Fibroblast of skin of right quadriceps (primary cell): ENCODE results near the gene ICAM2.

Source experiments
- DNase-seq: peaks from one replicate; pipeline ENCODE4 v3.0.0-alpha.2; 2013

Gene ICAM2

DNA sequence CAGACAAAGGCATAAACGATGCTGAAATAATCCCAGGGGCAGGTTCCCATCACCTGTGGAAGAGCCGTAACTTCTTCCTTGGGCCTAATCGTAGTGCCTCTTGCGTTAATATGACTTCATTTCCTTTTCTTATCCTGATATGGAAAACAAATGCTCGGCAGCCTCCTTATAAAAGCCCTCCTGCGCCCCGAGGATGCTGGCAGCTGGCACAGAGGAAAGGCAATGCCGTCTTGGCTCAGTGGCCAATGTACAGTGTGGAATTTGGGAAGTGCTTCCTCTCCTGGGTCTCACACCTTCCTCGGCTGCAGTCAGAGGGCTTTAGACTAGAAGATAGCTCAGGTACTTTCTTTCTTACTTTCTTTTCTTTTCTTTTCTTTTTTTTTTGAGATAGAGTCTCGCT, 51.2 kb downstream of the ICAM2 start:
- DNase-seq: no peak

DNA sequence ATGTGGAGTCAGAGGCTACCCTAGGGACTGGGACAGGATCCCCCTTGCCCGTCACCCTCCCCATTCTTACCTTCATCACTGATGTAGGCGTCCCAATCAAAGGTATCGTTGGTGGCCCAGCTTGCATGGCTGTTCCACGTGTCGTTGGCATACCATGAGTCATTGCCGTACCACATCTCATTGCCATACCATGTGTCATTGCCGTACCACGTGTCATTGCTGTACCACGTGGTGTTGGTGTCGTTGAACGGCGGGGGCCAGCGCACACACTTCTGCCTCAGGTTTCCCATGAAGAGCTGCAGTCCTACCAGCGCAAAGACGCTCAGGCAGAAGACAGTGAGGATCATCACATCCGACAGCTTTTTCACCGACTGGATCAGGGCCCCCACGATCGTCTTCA, 52.5 kb downstream of the ICAM2 start:
- DNase-seq: no peak

DNA sequence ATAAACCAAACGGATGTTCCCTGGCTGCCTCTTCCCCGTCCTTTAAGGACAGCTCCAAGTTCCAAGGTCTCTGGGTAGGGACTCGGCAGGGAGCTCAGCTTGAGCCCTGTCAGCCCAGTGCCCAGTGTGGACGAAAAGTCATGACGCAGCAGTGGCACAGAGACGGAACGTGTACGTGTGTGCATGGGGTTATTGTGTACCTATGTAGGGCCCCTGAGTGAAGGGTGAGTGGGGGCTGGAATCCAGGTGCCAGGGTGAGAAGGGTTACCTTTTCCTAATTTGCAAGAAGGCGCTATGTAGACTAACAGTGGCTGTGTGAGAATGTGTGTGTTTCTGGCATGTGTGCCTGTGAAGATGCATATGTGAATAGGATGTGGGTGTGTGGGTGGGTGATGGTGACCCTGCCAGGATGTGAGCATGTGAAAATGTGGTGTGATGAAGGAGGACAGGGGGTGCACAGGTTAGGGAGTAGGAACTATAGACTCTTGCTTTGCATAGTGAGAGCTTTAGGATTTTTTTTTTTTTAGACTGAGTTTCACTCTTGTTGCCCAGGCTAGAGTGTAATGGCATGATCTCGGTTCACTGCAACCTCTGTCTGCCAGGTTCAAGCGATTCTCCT, 53.7 kb downstream of the ICAM2 start:
- no peak for DNase-seq

DNA sequence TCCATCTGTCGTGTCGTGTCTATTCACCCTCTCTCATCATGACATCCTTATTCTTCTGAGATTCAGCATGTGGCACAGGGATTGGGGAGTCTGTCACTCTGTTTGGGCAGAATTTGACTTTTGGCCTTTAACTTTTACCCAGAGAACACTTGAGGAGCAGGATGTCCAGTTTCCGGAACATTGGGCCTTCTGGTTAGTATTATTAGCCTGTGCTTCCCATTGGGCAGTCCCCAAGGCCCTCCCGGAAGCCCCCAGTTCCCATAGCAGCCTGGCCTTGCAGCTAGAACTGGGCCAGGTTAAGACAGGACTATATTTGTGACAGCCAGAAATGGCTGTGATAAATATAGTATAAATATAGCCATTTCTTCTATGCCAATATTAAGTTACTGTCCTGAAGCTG, 57.3 kb downstream of the ICAM2 start:
- no peak for DNase-seq

DNA sequence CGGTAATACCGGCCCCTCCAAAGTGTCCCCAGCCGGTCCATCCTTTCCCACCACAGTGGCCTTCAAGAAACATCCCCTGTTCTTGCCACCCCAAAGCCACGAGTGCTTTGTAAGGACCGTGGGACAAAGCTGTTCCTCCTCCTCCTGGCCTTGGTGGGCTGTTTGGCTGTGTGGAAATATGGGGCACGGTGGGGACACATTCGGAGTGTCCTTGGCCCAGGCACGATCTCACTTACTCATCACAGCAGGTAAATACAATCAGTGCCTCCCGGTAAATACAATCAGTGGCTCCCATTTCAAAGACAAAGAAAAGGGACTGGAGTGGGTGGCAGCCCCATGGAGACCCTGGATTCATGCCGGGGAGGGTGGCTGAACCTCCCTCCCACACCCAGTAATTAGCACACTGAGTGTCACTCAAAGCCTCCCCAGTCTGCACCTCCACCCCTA, 58.1 kb downstream of the ICAM2 start:
- no peak for DNase-seq

DNA sequence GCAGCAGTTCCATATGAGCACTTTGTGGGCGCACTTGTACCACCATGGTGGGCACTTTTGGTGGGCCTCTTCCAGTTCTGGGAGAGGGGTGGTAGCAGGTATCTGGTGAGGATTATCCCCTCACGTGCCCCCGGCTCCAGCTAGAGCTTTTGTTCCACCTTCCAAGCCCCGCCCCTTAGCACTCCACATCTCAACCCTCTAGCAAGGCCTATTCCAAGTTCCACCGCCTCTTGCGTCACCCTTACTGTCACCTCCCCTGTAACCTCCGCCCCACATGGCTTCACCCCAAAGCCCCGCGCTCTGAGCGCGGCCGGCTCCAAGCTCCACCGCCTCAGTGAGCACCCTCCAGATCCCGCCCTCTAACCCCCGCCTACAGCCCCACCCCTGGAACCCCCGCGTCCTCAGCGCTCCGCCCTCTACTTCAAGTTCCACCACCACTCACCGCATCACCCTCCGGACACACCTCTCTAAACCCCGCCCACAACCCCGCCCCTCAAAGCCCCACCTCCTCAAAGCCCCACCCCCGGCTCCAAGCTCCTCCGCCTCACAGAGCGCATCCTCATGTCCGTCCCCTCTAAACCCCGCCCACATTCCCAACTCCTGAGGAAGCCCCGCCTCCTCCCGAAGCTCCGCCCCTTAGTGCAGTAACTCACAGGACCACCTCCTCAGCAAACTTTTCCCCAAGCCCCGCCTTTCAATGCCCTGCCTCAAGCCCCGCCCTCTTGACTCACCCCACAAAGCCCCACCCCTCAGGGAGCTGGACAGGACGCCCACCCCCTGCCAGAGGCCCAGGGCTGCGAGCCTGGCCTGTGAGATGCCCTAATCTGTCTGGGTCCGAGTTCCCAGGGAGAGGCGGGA, 58.8 kb downstream of the ICAM2 start:
- peak; percentile 71 for DNase-seq

DNA sequence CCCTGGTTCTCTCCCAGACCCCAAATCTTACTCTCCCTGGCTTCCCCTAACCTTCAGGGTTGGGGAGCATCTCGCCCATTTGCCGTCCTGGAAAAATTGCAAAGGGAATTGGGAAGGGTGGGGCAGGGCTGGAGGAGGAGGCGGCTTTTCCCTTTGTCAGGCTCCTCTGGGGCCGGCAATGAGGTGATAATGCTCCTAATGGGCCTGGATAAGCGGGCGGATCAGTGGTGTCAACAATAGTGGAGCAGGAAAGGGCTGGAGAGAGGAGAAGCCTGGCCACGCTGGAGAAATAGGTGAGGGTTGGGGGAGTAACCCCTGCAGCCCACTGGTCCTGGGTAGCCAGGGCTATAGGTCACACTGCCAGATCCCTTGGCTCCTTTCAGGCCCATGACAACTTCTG, 60.0 kb downstream of the ICAM2 start:
- DNase-seq: no peak

DNA sequence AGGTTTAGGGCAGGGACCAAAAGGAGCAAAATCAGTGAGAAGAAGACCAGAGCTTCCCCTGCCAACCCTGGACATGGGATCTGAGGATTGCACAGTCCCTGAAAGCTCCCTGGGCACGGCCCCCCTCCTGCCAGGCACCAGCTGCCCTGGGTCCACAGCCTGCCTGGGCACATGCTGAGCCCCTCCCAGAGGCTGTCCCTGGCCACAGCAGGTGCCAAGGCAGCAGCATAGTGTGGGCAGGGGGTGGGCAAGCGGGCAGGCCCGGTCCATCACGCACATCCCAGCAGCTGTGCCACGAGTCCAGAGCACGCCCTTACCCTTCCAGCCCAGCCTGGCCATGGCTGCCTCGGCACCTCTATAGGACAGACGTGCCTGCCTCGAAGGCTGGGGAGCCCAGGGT, 60.4 kb downstream of the ICAM2 start:
- no peak for DNase-seq

DNA sequence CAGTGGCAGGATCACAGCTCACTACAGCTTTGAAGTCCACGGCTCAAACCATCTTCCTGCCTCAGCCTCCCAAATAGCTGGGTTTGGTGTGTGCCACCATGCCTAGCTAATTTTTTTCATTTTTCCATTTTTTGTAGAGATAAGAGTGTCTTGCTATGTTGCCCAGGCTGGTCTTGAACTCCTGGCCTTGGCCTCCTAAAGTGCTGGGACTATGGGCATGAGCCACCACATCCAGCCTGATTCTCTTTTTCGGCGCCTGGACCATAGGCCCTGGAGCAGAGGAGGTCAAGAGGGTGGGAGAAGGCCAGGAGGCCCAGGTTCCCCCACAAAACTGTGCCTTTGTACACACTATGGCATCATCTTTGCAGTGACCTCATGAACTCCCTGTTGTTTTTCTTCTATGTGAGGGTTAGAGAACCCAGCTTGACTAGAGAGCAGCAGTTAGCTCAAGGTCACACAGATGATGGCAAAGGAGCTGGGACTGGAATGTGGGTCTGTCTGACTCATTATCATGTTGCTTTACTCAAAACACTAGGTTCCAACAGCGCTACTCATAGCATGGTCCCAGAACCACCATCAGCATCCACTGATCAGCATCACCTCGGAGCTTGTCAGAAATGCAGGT, 64.0 kb downstream of the ICAM2 start:
- peak; percentile 24 for DNase-seq

DNA sequence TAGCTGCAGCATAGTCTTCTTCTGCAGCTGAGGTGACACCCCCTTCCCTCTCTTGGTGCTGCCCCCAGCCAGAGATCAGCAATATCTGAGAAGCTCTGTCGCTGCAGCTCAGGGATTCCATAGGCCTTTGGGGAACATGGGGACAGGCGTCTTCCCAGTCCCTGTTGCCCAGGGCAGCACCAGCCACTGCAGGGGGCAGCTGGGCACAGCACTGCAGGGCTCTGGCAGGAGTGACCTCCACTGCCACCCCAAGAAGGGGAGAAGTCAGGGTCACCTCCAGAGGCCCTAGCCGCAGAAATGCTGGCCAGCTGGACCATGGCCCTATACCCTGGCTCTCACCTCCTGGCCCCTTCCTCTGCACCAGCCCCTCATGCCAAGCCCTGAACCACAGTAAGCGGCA, 64.6 kb downstream of the ICAM2 start:
- no peak for DNase-seq

DNA sequence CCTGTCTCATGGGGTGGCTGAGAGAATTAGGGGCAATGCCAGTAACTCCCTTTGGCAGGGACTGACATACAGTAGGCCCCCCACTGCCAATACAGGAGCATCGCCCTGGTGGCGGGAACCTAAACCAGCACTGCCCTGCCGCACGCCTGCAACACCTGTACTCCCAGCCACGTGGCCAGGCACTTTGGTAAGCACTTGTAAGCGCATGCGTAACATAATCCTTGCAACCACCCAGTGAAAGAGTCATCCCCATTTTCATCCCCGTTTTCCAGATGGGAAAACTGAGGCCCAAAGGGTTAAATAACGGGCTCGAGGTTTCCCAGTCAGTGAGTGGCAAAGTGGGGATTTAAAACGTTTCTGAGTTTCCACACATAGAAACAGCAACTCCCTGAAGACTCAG, 65.2 kb downstream of the ICAM2 start:
- no peak for DNase-seq

DNA sequence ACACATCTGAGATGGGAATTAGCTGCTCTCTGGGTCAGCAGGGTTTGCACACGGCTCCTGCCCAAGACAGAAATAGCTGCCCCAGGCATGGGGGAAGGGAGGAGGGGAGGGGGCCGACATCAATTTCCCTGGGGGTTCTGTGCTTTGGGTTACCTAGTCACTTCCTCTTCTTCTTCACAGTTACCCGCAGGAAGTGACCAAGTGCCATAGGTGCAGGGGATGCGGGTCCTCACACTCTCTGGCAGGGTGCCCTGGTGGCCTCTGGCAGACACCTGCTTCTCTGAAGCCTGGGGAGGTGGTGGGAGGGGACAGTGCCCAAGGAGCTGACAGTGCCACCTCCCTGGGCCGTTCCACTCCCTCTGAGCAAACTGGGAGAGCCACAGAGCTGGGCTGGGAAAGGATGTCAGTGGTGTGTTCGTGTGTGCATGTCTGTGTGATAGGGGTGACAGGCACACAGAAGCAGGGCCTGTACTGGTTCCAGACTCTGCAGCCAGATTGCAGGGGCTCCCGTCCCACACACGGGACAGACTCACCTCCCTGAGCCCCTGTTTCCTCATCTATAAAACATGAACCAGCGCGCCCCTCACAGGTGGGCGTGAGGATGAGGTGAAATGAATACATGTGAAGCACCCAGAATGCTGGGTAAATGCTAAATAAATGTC, 65.9 kb downstream of the ICAM2 start:
- no peak for DNase-seq
